HG02938 (cell line): ENCODE measurements around the gene CCL23.
"Not testable (repeated sequence)": the region's sequence is repeated elsewhere in the genome, so short reads cannot be mapped to it uniquely, and the experiment has no call there.

Experiments
- ATAC-seq: cut with Tn5 transposase; IDR thresholded peaks from one replicate; pipeline ENCODE4 v1.9.1; 2021; ENCODE audit warnings: mild to moderate bottlenecking, moderate library complexity; ENCODE audit not compliant: unreplicated experiment

The CCL23 gene

DNA sequence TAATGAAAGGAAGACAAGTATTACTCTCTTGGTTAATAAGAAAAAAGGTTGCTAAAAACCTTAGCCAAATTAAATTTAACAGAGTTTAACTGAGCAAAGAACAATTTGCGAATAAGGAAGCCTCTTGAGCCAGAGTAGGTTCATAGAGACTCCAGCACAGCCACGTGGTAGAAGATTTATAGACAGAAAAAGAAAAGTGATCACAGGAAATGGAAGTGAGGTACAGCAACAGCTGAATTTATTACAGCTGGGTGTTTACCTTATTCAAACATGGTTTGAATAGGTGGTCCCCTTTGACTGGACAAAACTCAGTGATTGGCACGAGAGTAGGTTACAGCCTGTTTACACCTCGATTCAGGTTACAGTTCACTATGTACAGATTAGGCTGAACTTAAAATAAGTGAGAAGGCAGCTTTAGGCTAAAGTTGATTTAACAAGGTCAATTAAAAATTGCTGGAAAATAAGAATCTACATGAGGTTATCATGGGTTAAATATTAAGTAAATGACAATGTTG, 13.1 kb downstream of the CCL23 start:
- ATAC-seq, result no peak

DNA sequence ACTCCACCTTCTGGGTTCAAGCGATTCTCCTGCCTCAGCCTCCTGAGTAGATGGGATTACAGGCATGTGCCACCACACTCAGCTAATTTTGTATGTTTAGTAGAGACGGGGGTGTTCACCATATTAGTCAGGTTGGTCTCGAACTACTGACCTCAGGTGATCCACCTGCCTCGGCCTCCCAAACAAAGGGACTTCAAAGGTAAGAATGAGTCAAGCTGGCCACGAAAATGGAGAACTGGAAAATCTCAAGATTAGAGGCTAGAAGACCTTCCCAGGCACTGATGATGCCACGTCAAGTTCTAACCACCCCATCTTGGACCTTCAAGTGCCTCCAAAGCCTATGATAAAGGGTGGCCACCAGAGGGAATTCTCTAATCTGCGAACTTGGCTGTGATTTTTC, 15.1 kb downstream of the CCL23 start:
- no peak for ATAC-seq

DNA sequence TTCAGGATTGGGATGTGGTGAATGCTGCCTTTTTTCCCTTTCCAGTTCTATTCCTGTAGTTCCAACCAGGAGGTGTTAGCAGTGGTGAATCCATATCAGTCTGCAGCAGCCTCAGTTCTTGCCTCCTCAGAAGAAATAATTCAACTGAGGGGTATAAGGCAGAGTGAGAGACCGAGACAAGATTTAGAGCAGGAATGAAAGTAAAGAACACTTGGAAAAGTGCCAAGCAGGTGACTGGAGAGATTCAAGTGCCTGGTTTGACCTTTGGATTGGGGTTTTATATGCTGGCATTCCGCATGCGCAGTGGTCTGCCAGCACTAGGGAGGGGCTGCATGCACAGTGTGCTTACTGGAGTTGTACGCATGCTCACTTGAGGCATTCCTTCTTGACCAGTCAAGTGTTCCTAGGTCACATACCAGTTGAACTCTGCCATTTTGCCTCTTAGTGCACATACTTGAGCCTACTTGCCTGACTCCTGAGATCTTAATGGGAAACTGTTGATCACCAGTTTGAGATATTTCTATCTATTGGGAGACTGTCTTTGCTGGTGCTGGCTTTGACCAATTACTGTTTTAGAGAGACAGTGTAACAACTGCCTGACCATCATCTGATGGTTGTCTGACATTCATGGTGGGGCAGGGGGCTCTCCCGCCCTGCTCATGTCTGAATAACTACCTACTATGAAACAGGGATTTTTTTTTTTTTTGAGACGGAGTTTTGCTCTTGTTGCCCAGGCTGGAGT, 15.7 kb downstream of the CCL23 start:
- no peak for ATAC-seq

DNA sequence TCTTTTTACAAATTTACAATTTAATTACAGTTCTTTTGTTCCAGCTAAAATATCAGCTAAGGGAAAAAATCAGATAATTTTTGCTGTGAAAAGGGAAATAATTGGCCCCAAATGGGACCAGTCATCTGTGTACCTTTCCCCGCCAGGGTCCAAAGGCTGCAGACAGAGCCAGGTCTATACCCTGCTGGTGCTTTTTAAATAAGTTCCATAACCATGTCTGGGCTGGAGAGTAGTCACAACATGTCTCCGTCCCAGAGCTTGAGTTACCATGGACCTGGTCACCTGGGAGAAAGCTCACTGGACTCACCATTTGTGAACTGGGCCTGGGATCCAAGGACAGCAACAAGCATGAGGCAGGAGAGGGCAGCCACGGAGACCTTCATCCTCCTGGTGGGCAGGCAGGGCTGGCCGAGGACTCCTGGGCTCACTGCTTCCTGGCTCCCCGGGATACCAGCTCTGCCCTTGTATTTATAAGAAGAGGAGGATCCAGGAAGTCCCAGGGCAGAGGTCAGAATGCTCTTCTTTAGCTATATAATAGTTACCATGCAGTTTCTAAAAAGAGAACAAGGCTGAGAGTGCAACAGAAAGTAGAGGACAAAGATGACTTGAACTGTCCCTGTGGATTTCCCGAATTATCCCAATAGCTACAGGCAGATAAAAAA, 16.5 kb downstream of the CCL23 start, which contains the start of gene CCL15:
Gene CCL15, minus strand, starts transcription at position 444 of the 662 bp plus-strand sequence. Its CDS starts 61 bp downstream, at position 383.
- ATAC-seq, result no peak

DNA sequence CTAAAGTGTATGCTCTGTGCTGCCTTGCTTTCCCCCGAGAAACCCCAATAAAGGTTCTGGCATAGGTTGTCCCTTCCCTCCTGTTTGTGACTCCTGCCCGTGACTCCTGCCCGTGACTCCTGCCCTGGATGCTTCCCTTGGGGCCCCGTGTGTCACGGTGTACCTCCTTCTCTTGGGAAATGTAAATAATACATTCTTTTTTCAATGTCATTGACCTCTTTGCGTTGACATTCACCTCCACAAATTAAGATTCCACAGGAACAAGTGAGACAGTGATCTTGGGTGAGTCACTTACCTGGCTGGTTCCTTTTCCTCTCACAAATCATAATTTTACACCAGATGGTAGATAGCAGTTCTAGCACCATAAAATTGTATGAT, 17.1 kb downstream of the CCL23 start:
- no peak for ATAC-seq

DNA sequence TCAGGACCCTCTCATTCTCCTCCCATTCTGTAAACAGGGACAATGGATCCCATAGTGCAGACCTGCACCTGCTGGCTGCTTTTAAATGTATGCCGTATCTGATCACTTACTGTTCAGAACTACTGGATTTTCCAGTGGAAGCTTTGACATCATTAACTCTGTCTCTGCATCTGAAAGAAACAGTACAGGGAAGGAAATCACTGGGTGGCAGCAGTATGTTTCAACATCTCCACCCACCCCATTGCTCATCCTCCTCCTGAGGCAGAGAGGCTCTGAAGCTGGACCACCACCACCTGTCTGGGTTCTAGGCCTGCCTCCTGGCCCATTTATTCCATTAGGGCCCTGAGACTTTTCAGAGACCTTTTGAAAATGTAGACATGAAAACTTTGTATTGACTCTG, 19.0 kb downstream of the CCL23 start:
- no peak for ATAC-seq

DNA sequence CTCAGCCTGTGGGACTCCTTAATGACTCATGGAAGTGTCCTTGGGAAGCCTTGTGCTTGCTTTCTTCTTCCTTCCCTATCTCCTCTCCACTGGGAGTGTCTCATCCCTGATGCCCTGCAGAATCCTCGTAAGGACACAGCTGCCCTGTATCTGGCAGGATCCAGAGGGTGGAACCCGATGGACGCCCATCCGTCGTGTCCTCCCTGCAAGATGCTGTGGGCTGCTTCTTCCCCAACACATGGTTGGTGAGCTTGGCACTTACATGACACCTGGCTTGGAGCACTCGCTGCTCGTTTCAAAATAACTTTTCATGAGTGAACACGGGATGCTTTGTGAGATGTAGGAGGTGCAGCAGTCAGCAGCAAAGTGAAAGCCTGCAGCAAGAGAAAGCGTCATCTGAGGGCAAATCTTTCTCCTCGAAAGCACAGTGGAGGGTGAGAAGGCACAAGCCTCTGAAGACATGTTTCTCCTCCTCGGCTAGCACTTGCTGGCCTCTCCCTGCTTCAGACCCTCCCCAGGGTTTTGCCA, 19.7 kb downstream of the CCL23 start:
- ATAC-seq, result no peak

DNA sequence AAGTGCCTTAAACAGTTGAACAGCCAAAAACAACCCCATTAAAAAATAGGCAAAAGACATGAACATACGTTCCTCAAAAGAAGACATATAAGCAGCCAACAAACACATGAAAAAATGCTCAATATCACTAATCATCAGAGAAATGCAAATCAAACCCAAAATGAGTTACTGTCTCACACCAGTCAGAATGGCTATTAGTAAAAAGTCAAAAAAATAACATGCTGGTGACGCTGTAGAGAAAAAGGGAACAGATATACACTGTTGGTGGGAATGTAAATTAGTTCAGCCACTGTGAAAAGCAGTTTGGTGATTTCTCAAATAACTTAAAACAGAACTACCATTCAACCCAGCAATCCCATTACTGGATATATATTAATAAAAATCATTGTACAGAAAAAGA, 22.4 kb downstream of the CCL23 start:
- ATAC-seq, result not testable (repeated sequence)

DNA sequence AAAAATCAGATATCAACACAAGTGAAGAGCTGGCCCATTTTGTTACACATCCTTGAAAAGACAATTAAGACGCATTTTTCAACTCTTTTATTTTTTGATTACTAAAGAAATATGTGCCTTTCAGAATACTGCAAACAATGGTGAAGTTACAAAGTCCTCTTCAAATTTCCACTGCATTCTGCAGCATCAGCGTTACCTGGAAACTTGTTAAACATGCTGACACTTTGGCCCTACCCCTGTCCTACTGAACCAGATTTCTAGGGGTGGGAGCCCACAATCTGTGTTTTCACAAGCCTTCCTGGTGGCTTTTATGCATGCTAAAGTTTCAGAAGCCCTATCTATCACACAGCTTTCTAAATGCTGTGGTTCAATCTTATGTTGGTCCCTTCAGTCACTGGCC, 26.7 kb downstream of the CCL23 start:
- no peak for ATAC-seq

DNA sequence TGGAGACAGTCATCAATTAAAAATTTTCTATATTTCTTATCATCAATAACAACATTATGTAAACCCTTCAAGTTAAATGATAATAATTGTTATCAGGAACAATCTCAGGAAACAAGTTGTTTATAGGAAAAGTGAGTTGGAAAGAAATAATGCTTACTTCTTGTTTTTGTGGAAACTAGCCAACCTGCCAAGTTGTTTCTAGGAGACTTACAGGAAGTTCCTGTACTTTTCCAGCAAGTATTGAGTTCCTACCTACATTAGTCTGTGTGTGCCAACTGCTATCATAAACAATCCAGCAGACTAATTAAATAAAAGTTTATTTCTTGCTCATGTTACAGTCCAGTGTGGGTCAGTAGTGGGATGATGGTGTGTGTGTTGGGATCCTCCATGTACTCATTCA, 29.6 kb downstream of the CCL23 start:
- ATAC-seq, result no peak

DNA sequence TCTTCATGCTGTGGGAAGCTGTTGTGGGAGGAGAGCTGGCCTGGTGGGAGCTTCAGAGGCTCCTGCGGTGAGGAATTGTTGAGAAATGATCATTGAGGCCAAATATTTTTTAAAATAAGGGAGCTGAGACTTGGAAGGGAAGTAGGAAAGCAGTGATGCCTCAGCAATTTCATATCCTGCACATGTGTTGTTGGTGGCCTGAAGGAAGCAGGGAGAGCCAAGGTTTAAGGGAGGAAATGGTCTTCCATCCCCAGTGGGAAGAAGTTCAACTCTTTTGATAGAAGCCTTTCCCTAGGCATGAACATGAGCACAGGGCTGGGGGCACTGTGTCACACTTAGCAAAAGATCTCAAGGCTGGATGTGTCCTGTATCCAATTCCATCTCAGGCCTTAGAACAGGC, 31.1 kb downstream of the CCL23 start, which contains the start of gene CCL14:
Gene CCL14, minus strand, starts transcription at position 87 of the 400 bp plus-strand sequence. Its CDS starts 80 bp downstream, at position 7.
- ATAC-seq, result no peak

DNA sequence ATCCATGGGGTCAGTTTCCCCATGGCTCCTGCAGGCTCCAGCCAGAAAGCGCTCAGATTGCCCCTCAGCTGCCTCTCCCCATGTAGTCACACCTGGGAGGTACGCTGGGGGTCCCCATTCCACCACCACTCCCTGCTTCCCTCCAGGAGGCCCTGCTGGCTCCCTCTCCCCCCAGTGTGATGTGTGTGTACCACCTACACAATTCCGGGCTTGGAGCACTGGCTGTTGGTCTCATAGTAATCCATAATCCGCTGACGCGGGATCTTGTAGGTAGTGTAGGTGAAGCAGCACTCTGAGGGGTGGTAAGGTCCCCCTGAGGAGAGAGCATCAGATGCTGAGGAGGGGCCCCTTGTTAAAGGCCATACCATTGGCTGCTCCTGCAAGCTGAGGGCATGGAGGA, 33.6 kb downstream of the CCL23 start:
- ATAC-seq, result no peak

DNA sequence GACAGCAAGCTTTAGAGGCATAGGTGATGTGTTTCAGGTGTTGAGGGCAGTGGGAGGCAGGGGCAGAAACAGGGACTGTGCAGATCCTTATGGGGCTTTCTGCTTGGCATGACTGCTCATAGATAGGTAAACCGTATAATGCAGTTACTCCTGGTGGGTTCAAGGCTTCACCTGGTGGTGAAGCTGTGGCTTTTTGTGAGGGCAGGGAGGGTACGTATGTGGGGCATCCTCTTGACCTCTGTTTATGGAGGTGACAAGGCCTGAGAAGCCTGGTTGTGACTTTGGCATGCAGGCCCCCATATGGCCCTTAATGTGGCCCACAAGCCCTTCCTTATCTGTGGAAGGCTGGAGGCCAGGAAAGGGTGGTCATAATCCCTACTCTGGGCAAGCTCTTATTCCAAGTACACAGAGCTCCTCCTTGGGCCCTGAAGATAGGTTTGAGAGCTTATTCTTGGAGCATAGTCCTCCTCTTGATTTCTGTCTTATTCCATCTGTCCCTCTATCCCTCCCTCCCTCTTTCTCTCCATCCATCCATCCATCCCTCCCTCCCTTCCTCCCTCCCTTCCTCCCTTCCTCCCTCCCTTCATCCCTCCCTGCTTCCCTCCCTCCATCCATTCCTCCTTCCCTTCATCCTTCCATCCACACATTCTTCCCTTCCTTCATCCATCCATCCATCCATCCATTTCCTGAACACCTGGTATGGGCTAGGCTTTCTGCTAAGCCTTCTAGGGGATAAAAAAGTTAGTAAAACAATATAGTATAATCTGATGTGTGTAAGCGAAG, 35.2 kb downstream of the CCL23 start:
- no peak for ATAC-seq

DNA sequence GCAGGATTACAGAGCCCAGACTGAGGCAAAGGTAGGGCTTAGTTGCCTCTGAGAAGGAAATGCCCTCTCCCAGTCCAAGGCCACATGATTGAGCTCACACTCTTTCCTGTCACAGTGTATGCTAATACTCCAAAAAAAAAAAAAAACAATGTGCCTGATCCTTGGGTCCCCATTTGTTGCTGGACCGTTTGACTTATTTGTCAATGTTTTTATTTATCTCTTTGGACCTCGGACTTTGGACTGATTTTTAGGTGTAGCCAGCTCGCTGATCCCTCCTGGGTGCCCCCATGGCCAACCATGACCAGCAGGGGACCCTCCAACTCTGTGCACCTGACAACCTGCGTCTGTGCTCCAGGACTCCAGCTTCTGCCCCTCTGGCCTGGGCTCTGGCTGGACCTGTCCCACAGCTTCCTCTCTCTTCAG, 35.9 kb downstream of the CCL23 start:
- no peak for ATAC-seq

DNA sequence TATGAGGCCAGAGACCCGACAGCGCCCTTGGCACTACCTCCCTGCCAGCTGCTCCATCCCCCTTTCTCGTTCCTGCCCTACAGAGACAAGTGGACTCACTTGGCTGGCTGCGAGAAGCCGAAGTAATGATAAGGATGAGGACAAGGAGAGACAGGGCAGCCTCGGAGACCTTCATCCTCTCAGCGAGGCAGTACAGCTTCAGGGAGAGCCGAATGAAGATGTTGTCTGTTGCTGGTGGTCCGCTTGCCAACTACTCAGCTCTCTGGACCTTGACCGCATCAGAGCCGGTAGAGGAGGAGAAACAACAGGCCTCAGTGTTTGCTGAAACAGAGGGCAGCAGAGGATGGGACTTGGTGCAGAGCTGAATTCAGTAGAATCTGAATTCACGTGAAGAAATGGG, 36.5 kb downstream of the CCL23 start, which contains the start of gene CCL16:
Gene CCL16, minus strand, starts transcription at position 252 of the 400 bp plus-strand sequence. Its CDS starts 77 bp downstream, at position 175.
- ATAC-seq, result no peak

DNA sequence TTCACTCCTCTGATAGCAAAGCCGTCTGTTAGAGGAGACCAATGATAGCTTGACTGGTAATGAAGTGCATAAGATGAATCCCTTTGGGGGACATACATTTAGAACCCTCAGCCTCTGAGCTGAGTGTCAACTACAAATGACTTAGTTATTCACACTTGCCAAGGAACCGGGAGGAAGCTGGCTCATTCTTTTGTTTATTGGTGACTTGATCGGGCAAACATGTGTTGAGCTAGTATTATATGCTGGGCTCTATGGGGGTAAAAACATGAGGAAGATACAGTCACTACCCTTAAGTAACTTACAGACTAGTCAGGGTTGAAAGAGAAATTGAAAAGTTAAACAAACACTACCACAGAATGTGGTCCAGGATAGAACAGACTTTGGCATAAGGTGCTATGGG, 39.4 kb downstream of the CCL23 start:
- no peak for ATAC-seq

DNA sequence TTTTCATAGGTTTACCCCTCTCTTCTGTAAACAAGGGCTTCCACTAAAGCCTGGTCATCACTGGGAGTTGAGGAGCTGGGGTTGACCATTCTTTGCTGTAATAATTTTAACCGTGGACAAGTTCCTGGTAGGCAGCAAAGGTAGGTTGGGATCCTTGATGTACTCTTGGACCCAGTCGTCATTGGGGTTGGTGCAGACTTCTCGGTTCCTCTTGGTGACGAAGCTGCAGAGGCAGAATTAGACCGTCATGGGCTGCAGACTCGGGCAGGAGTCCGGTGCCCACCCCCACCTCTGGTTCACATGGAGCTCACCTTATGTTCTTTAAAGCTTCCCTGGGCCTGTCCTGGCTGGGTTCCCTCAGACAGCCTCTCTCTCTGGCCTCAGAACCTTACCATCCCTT, 40.3 kb downstream of the CCL23 start:
- no peak for ATAC-seq

DNA sequence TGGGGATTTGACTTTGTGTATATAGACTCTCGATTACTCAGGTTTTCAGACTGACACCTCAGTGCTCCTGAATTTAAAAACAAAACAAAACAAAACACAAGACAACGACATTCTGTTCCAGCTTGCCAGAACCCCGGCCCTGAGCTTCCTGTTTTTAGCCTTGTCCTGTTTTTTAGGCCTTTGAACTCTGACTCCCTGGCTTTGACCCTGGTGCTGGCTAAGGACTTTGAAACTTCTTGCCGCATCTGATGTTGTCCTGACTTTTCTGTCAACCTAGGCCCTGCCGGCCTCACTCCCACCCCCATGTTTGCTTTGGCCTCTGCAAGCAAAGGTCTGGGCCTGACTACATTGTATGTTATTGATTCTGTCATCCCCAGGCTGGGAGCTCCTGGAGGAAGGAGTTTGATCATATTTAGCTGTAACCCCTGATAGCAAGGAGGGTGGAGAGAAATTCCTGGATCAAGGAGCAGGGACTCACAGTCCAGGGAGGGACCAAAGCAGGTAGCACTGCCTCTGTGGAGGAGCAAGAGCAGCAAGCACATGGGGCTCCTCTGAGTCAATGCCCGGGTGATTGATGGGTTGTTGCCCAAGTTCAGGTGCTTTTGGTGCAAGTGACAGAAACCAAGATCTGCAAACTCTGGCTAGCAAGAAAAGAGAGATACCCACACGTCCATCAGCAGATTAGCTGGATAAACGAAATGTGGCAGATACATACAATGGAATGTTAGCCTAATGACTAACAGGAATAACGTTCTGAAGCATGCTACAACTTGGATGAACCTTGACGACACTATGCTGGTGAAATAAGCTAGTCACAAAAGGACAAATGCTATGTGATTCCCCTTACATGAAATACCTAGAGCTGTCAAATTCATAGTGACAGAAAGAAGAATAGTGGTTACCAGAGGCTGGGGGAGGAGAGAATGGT, 44.2 kb downstream of the CCL23 start:
- ATAC-seq, result no peak

DNA sequence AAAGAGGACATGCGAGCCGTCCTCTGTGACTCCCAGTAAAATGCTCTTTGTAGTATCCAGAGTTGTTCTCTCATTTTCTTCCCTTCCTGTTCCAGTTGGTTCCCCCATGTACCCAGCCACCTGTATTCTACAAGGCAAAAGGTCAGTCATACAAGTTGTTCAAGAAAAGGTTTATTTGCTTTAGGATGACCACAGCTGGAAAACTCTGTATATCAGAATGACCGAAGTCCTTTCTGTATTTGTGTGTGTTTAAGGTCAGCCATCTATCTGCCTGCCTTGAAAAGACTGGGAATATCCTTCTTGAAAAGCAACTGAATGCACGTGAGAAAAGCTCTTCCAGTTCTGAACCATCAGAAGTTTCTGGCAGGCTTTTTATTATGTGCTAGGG, 44.8 kb downstream of the CCL23 start:
- no peak for ATAC-seq

DNA sequence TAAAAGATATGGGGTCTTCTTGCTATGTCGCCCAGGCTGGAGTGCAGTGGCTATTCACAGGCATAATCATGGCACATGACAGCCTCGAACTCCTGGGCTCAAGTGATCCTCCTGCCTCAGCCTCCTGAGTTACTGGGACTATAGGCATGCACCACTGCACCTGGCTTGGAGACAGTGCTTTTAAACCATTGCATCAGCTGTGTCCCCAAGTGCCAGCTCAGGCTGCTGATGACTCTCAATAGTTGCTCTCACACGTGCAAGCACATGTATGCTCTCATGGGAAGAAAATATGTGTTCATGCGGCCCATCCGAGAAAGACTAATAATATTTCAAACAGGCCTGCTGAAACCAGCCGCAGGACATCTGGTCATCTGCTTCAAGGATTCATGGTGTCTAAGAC, 45.2 kb downstream of the CCL23 start:
- ATAC-seq, result no peak
